Keratinocyte (primary cell): ENCODE results near the gene RENBP. TPM values are rescaled to one million over a fixed set of nuclear protein-coding genes. Genes with fewer than 3 reads are reported as not detected.

Experiments
- DNase-seq: peaks from one replicate; pipeline ENCODE4 v3.0.0-alpha.2; 2011; ENCODE audit warnings: low read depth, missing footprints, low spot score
- FAIRE-seq: peaks from 2 replicates; lab custom pipeline; 2011; peaks lifted over from hg19 to GRCh38; lab: Jason Lieb, UNC
- H2AFZ ChIP-seq: 2 replicates; pipeline ENCODE4 v1.6.0; 2012; ENCODE audit warnings: low read length, control low read depth, inconsistent platforms; ENCODE audit not compliant: control insufficient read depth
- H3K27ac ChIP-seq: 2 replicates; pipeline ENCODE4 v1.5.1; 2011; ENCODE audit warnings: low read length; ENCODE audit not compliant: control insufficient read depth, insufficient read depth
- H3K27me3 ChIP-seq: 3 replicates; pipeline ENCODE4 v1.6.0; 2011; ENCODE audit warnings: low read length; ENCODE audit not compliant: control insufficient read depth, insufficient read depth; ENCODE audit errors: extremely low read depth
- H3K36me3 ChIP-seq, 2 experiments: 2 replicates in 1 of 2; 3 replicates in 1 of 2; pipeline ENCODE4 v1.5.1; 2011; ENCODE audit warnings: low read length in 2 of 2, mild to moderate bottlenecking in 1 of 2; ENCODE audit not compliant: control insufficient read depth in 2 of 2, insufficient read depth in 2 of 2; ENCODE audit errors: extremely low read depth in 1 of 2
- H3K4me1 ChIP-seq: 3 replicates; pipeline ENCODE4 v1.5.1; 2011; ENCODE audit warnings: low read length; ENCODE audit not compliant: control insufficient read depth, insufficient read depth; ENCODE audit errors: extremely low read depth
- H3K4me2 ChIP-seq: 3 replicates; pipeline ENCODE4 v1.6.0; 2011; ENCODE audit warnings: low read depth, low read length; ENCODE audit not compliant: control insufficient read depth, insufficient read depth; ENCODE audit errors: extremely low read depth
- H3K4me3 ChIP-seq, 3 experiments: fragments of 200-600 bp in 1 of 3; sonication (generic) in 1 of 3; 2 replicates in 2 of 3; 3 replicates in 1 of 3; pipeline ENCODE4 v1.5.1; 2011 to 2016; ENCODE audit warnings: low read length in 3 of 3, mild to moderate bottlenecking in 3 of 3, control low read depth in 2 of 3, inconsistent platforms in 1 of 3, low read depth in 1 of 3, mixed read lengths in 1 of 3, mixed run types in 1 of 3, moderate library complexity in 1 of 3; ENCODE audit not compliant: control insufficient read depth in 2 of 3, insufficient read depth in 2 of 3; ENCODE audit errors: extremely low read depth in 1 of 3
- H3K79me2 ChIP-seq: 2 replicates; pipeline ENCODE4 v1.6.0; 2012; ENCODE audit warnings: low read length; ENCODE audit not compliant: control insufficient read depth, insufficient read depth
- H3K9ac ChIP-seq: 3 replicates; pipeline ENCODE4 v1.6.0; 2011; ENCODE audit warnings: low read length; ENCODE audit not compliant: control insufficient read depth, insufficient read depth; ENCODE audit errors: extremely low read depth
- H3K9me1 ChIP-seq: 3 replicates; pipeline ENCODE4 v1.6.0; 2011; ENCODE audit warnings: low read length; ENCODE audit not compliant: control insufficient read depth, insufficient read depth; ENCODE audit errors: extremely low read depth
- H3K9me3 ChIP-seq: 2 replicates; pipeline ENCODE4 v1.5.1; 2012; ENCODE audit warnings: low read depth, low read length; ENCODE audit not compliant: control insufficient read depth
- H4K20me1 ChIP-seq: 3 replicates; pipeline ENCODE4 v1.6.0; 2011; ENCODE audit warnings: low read length; ENCODE audit not compliant: control insufficient read depth, insufficient read depth; ENCODE audit errors: extremely low read depth
- EZH2 ChIP-seq: IDR thresholded peaks from one replicate; pipeline ENCODE4 v1.6.1; 2012; ENCODE audit warnings: inconsistent platforms, mild to moderate bottlenecking, low read length, moderate library complexity
- dilution Hi-C: fragments of 300-500 bp; cut with MboI; formaldehyde crosslinking; loops from one replicate; pipeline ENCODE4 v1.7.0; 2020; ENCODE audit warnings: low sequenced_read_pairs; ENCODE audit not compliant: extremely low pct_ligation_motif_present
- polyA plus RNA-seq, 5 experiments: library from polyadenylated mRNA; depleted of rRNA in 3 of 5; stranded (reverse) in 3 of 5; stranded (forward) in 1 of 5; unstranded in 1 of 5; fragments of >200 nt; gene quantifications; 1 replicate in 1 of 5; 2 replicates in 3 of 5; 3 replicates in 1 of 5; pipeline versions ENCODE4 v1.2.1 to v1.2.3, GENCODE V29; 2011 to 2012; ENCODE audit warnings: missing spikeins in 2 of 5, low read depth in 1 of 5, low replicate concordance in 1 of 5
- TF ChIP-seq, protein P1 (sequence below), 3 experiments: IDR thresholded peaks in 1 of 3; conservative IDR thresholded peaks in 1 of 3; optimal IDR thresholded peaks in 1 of 3; 2 replicates in 2 of 3; 3 replicates in 1 of 3; pipeline versions ENCODE3 to v1.5.1; 2011; ENCODE audit warnings: low read length in 3 of 3, mild to moderate bottlenecking in 3 of 3, moderate library complexity in 2 of 3, control low read depth in 1 of 3, inconsistent platforms in 1 of 3; ENCODE audit not compliant: insufficient read depth in 2 of 3; ENCODE audit errors: extremely low read depth in 1 of 3

Gene RENBP
- polyA plus RNA-seq, 1 donor (not counting 4 experiments of a cell fraction or from before 2014, with no cell fraction given), result 0.16 TPM

DNA sequence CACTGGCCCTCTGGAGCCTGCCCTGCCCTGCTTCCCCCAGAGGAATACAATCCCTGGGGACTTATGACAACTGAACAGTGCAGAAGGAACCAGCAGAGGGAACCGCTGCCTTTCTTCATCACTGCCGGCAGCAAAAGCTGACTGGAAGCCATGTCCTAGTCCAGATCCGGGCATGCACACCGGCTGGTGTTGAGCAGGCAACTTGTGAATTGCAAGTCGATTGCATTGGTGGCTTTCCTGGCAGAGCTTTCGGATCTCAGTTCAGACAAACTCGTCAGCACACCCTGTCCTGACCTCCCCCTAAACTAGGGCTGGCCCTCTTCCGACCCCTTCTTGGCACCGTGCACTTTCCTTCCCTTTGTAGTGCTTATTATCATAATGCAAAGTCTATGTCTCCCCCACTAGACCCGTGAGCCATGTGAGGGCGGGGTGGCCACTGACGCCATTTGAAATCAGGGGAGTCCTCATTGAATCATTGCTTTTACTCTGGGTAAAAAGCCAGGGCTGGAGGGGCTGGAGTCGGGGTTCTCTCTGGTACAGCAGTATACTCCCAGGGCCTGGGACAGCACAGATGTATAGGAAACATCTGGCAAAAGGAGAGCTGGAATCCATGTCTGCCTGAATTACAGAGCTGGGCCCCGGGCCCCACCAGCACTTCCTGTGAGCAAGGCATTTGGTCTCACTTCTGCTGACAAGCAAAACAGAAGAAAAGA is 20.1 kb downstream of the RENBP start:
- no peak for DNase-seq
- peaks cover 0 to 4% of the 10 kb centered on the region in 2 experiments for H3K36me3 ChIP-seq
- no peak overlapping the region for H3K4me3 ChIP-seq
- no peaks in the 10 kb centered on the region for H3K9me1 ChIP-seq
- no peak overlapping the region for H3K9ac ChIP-seq
- H2AFZ ChIP-seq, result no peak overlapping the region
- dilution Hi-C loops, result no loop called here
- H3K27me3 ChIP-seq, result no peaks in the 10 kb centered on the region
- H3K4me2 ChIP-seq, result no peak overlapping the region
- no peak overlapping the region for H3K27ac ChIP-seq
- no peaks in the 10 kb centered on the region for H4K20me1 ChIP-seq
- TF ChIP-seq, protein P1, sequence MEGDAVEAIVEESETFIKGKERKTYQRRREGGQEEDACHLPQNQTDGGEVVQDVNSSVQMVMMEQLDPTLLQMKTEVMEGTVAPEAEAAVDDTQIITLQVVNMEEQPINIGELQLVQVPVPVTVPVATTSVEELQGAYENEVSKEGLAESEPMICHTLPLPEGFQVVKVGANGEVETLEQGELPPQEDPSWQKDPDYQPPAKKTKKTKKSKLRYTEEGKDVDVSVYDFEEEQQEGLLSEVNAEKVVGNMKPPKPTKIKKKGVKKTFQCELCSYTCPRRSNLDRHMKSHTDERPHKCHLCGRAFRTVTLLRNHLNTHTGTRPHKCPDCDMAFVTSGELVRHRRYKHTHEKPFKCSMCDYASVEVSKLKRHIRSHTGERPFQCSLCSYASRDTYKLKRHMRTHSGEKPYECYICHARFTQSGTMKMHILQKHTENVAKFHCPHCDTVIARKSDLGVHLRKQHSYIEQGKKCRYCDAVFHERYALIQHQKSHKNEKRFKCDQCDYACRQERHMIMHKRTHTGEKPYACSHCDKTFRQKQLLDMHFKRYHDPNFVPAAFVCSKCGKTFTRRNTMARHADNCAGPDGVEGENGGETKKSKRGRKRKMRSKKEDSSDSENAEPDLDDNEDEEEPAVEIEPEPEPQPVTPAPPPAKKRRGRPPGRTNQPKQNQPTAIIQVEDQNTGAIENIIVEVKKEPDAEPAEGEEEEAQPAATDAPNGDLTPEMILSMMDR (optimal IDR thresholded peaks at IDR 0.05 in 1 of 3, IDR thresholded peaks at IDR 0.05 in 1 of 3, conservative IDR thresholded peaks at IDR 0.05 in 1 of 3; ENCODE audit: extremely low read depth in 1 of 3, insufficient read depth in 2 of 3, low read length in 3 of 3), result peak in 1 of 3 experiments; percentile 3
- TF ChIP-seq EZH2, result no peak
- peaks cover 19% of the 10 kb centered on the region for H3K4me1 ChIP-seq
- FAIRE-seq, result no peak
- H3K79me2 ChIP-seq, result no peaks in the 10 kb centered on the region
- H3K9me3 ChIP-seq, result no peaks in the 10 kb centered on the region

DNA sequence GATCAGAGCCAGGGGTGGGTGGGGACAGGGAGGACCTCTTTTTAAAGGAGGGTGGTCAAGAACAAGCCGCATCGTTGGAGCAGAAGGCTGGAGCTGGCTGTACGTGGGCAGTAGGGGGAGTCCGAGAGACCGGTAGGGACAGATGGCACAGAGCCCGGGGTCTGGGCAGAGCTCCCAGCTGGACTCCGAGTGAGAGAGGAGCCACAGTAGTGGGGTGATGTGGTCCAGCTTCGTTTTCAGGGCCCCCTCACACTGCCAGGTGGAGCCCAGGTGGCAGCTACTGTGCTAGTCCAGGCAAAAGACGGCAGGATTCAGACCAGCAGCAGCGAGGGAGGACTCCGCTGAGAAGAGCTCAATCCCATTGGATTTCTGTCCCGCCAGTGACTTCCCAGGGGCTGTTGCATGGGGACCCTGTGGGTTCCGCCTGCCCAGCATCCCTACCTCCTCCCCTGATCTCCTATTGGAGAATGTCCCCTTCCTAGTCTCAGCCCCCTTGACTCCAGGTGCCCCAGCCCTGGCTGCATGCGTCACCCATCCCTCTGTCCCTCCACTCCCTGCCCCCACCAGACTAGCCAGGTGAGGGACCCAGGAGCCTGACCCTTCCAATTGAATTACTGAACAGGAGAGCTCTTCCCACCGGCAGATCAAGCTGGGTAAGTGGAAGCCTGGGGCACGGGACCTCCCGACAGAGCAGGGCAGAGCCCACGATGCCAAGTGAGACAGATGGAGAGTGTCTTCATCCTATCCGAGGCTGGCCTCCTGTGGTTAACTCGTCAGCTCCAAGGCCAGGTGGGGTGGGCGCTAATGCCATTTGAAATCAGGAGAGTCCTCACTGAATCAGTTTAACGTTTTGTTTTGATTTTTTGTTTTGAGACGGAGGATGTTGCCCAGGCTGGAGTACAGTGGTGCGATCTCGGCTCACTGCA is 21.2 kb downstream of the RENBP start:
- H3K9ac ChIP-seq, result no peak overlapping the region
- no peaks in the 10 kb centered on the region for H3K79me2 ChIP-seq
- DNase-seq (no peak), FAIRE-seq (no peak)
- peaks cover 17% of the 10 kb centered on the region for H3K4me1 ChIP-seq
- no peaks in the 10 kb centered on the region for H3K9me1 ChIP-seq
- H3K27me3 ChIP-seq, result no peaks in the 10 kb centered on the region
- no peak overlapping the region for H3K4me2 ChIP-seq
- no peak for TF ChIP-seq EZH2
- TF ChIP-seq, protein P1 (optimal IDR thresholded peaks at IDR 0.05 in 1 of 3, IDR thresholded peaks at IDR 0.05 in 1 of 3, conservative IDR thresholded peaks at IDR 0.05 in 1 of 3; ENCODE audit: extremely low read depth in 1 of 3, insufficient read depth in 2 of 3, low read length in 3 of 3), result peak in 1 of 3 experiments; percentile 8
- no peak overlapping the region for H3K27ac ChIP-seq
- no peak overlapping the region for H3K4me3 ChIP-seq
- H3K36me3 ChIP-seq, result no peaks in the 10 kb centered on the region
- no peaks in the 10 kb centered on the region for H4K20me1 ChIP-seq
- dilution Hi-C loops, result no loop called here
- no peak overlapping the region for H2AFZ ChIP-seq
- H3K9me3 ChIP-seq, result no peaks in the 10 kb centered on the region
